K562 (cell line): ENCODE data around the gene ZKSCAN1. TPM values are rescaled to one million over a fixed set of nuclear protein-coding genes. Genes with fewer than 3 reads are reported as not detected.

Experiments
- ARNT ChIP-seq, 2 experiments: fragments of 450-650 bp; IDR thresholded peaks; 2 replicates each; pipeline ENCODE4 v1.6.1; 2016; ENCODE audit warnings: mild to moderate bottlenecking in 1 of 2
- CAMTA2 ChIP-seq: fragments of 250-450 bp; sonication (Bioruptor Pico); conservative IDR thresholded peaks from 2 replicates; pipeline ENCODE4 v1.5.1; 2022
- COPS2 ChIP-seq: fragments of 450-650 bp; conservative IDR thresholded peaks from 2 replicates; pipeline ENCODE4 v1.6.1; 2016; ENCODE audit warnings: mild to moderate bottlenecking, moderate library complexity
- CXXC5 ChIP-seq: fragments of 250-450 bp; sonication (Bioruptor Pico); IDR thresholded peaks from 2 replicates; pipeline ENCODE4 v1.8.0; 2022; ENCODE audit warnings: inconsistent platforms, mild to moderate bottlenecking, moderate library complexity
- GABPB2 ChIP-seq: fragments of 250-450 bp; sonication (Bioruptor Pico); conservative IDR thresholded peaks from 2 replicates; pipeline ENCODE4 v1.5.1; 2021; ENCODE audit warnings: mild to moderate bottlenecking
- HDAC3 ChIP-seq: fragments of 450-650 bp; IDR thresholded peaks from 2 replicates; pipeline ENCODE4 v1.6.1; 2018; ENCODE audit warnings: borderline replicate concordance, mild to moderate bottlenecking, moderate library complexity; ENCODE audit not compliant: partially characterized antibody
- KDM2B ChIP-seq: fragments of 250-450 bp; sonication (Bioruptor Pico); IDR thresholded peaks from 2 replicates; pipeline ENCODE4 v1.8.0; 2021; ENCODE audit warnings: mild to moderate bottlenecking, moderate library complexity
- MAFK ChIP-seq: IDR thresholded peaks from 2 replicates; pipeline ENCODE4 v1.6.1; 2011; ENCODE audit warnings: low read length, improper control_type of control experiment
- MEF2D ChIP-seq: conservative IDR thresholded peaks from 2 replicates; pipeline ENCODE4 v1.6.1; 2016; ENCODE audit warnings: low read depth, missing genetic modification characterization, missing compliant biosample characterization
- MXI1 ChIP-seq: IDR thresholded peaks from 2 replicates; pipeline ENCODE4 v1.6.1; 2011; ENCODE audit warnings: low read depth, mild to moderate bottlenecking, improper control_type of control experiment, low read length
- NRF1 ChIP-seq, 2 experiments: fragments of 450-650 bp; IDR thresholded peaks in 1 of 2; conservative IDR thresholded peaks in 1 of 2; 2 replicates each; pipeline ENCODE4 v1.6.1; 2014; ENCODE audit warnings: mild to moderate bottlenecking in 2 of 2
- PHF8 ChIP-seq: fragments of 200-600 bp; sonication (generic); IDR thresholded peaks from 2 replicates; pipeline ENCODE4 v1.6.1; 2012; ENCODE audit warnings: mixed run types, mild to moderate bottlenecking, inconsistent platforms, low read length, moderate library complexity, borderline replicate concordance
- SP1 ChIP-seq: sonication (generic); formaldehyde crosslinking; IDR thresholded peaks from 2 replicates; pipeline ENCODE4 v1.8.1; 2022; ENCODE audit warnings: mild to moderate bottlenecking, missing genetic modification reagents
- TBL1XR1 ChIP-seq, 2 experiments: IDR thresholded peaks; 2 replicates each; pipeline ENCODE4 v1.6.1; 2012; ENCODE audit warnings: improper control_type of control experiment in 2 of 2, low read length in 2 of 2, mild to moderate bottlenecking in 1 of 2
- ZBTB17 ChIP-seq: fragments of 450-650 bp; formaldehyde crosslinking; IDR thresholded peaks from 2 replicates; pipeline ENCODE4 v1.4.0; 2020; ENCODE audit warnings: mild to moderate bottlenecking
- ZBTB7A ChIP-seq: IDR thresholded peaks from 2 replicates; pipeline ENCODE4 v1.6.1; 2011; ENCODE audit warnings: low read depth, mild to moderate bottlenecking, low read length, moderate library complexity, borderline replicate concordance; ENCODE audit not compliant: control insufficient read depth
- ZC3H8 ChIP-seq: fragments of 450-650 bp; IDR thresholded peaks from 2 replicates; pipeline ENCODE4 v1.6.1; 2017
- ZNF3 ChIP-seq: fragments of 250-450 bp; sonication (Bioruptor Pico); IDR thresholded peaks from 2 replicates; pipeline ENCODE4 v1.5.0; 2021; ENCODE audit warnings: mild to moderate bottlenecking, moderate library complexity
- ZNF780A ChIP-seq: fragments of 250-450 bp; sonication (Bioruptor Pico); IDR thresholded peaks from 2 replicates; pipeline ENCODE4 v1.5.0; 2021; ENCODE audit warnings: mild to moderate bottlenecking
- ZNF785 ChIP-seq: fragments of 250-450 bp; sonication (Bioruptor Pico); IDR thresholded peaks from 2 replicates; pipeline ENCODE4 v1.4.0; 2020; ENCODE audit warnings: mild to moderate bottlenecking
- polyA plus RNA-seq, 8 experiments: library from polyadenylated mRNA; depleted of rRNA in 4 of 8; stranded (reverse) in 5 of 8; unstranded in 3 of 8; fragments of >200 nt; fragmentation: Nextera tagmentation in 2 of 8; fragmentation: Illumina TruSeq in 1 of 8; extraction: Ambion mirVana in 2 of 8; extraction: Trizol in 1 of 8; gene quantifications; 2 replicates each; pipeline versions ENCODE4 v1.2.1 to v1.2.3, GENCODE V29; 2011 to 2014; ENCODE audit warnings: inconsistent platforms in 1 of 8, missing spikeins in 1 of 8
- total RNA-seq, 7 experiments: library from RNA; depleted of rRNA in 6 of 7; stranded (reverse); fragments of >200 nt in 6 of 7; fragmentation: Illumina TruSeq in 2 of 7; extraction: Trizol in 2 of 7; gene quantifications; 2 replicates each; pipeline versions ENCODE4 v1.2.1 to v1.2.3, GENCODE V29; 2011 to 2021; ENCODE audit warnings: low replicate concordance in 1 of 7
- TF ChIP-seq, protein P1 (sequence below): fragments of 250-450 bp; sonication (Bioruptor Pico); IDR thresholded peaks from 2 replicates; pipeline ENCODE4 v1.8.0; 2022; ENCODE audit warnings: moderate library complexity, mild to moderate bottlenecking, inconsistent platforms
- TF ChIP-seq, protein P2 (sequence below): sonication (generic); formaldehyde crosslinking; IDR thresholded peaks from 2 replicates; pipeline ENCODE4 v1.8.1; 2023; ENCODE audit warnings: mild to moderate bottlenecking, missing genetic modification reagents
- TF ChIP-seq, protein P3 (sequence below): fragments of 450-650 bp; IDR thresholded peaks from one replicate; pipeline ENCODE4 v1.6.1; 2018; ENCODE audit warnings: mild to moderate bottlenecking, moderate library complexity; ENCODE audit not compliant: partially characterized antibody

ZKSCAN1 gene
- total and polyA plus RNA-seq, 9 of the 15 experiments (the other 6 are each of a cell fraction or from before 2014, with no cell fraction given), result 5.3 to 43.0 (median 23.2) TPM

DNA sequence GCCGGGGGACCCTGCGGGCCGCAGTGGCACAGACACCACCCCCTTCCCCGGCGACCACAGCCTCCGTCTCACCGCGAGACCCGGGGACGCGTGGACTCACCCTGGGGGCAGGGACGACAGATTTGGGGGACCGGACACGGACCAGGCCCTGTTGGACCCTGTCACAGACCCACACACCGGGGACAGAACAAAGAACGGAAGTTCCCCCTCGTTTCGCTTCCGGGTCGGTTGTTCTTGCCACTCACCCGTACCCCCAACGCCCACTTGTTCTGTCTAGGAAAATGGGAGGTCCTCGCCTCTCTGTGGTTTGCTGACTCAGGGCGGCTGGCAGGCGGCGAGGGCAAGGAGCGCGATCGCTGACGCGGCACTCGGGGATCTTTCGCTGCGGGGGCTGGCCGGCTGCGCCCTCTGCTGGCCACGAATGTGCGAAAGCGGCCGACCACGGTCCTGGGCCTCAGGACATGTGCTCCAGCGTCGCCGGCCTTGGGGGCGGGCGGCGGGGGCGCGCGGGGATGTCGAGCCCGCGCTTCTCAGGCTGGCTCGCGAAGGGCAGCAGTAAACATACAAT lies 66.2 kb downstream of the ZKSCAN1 start, which contains the start of gene ZNF3 (continued):
- peak; percentile 98 for TF ChIP-seq ZBTB17 (CRISPR knock-in tag)
- TF ChIP-seq, protein P1, sequence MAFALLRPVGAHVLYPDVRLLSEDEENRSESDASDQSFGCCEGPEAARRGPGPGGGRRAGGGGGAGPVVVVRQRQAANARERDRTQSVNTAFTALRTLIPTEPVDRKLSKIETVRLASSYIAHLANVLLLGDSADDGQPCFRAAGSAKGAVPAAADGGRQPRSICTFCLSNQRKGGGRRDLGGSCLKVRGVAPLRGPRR (CRISPR knock-in tag), result no peak
- no peak for TF ChIP-seq GABPB2 (CRISPR knock-in tag)
- TF ChIP-seq COPS2, result no peak
- no peak for TF ChIP-seq ZC3H8
- no peak for TF ChIP-seq ARNT (IDR thresholded peaks at IDR 0.05)
- no peak for TF ChIP-seq CAMTA2 (CRISPR knock-in tag)
- peak in 1 of 2 experiments; percentile 85; a peak in 3 of 4 replicates for TF ChIP-seq TBL1XR1 (IDR thresholded peaks at IDR 0.05; ENCODE audit: low read length in 2 of 2)
- TF ChIP-seq ZBTB7A, result peak; percentile 89
- no peak for TF ChIP-seq ZNF785 (CRISPR knock-in tag)
- peak; percentile 34 to 54; a peak in 3 of 4 replicates for TF ChIP-seq NRF1 (conservative IDR thresholded peaks at IDR 0.05 in 1 of 2, IDR thresholded peaks at IDR 0.05 in 1 of 2)
- no peak for TF ChIP-seq ZNF780A (CRISPR knock-in tag)
- no peak for TF ChIP-seq MEF2D (tag)
- peak; percentile 97 for TF ChIP-seq CXXC5
- no peak for TF ChIP-seq KDM2B (CRISPR knock-in tag)
- TF ChIP-seq SP1, result peak; percentile 98
- TF ChIP-seq, protein P2, sequence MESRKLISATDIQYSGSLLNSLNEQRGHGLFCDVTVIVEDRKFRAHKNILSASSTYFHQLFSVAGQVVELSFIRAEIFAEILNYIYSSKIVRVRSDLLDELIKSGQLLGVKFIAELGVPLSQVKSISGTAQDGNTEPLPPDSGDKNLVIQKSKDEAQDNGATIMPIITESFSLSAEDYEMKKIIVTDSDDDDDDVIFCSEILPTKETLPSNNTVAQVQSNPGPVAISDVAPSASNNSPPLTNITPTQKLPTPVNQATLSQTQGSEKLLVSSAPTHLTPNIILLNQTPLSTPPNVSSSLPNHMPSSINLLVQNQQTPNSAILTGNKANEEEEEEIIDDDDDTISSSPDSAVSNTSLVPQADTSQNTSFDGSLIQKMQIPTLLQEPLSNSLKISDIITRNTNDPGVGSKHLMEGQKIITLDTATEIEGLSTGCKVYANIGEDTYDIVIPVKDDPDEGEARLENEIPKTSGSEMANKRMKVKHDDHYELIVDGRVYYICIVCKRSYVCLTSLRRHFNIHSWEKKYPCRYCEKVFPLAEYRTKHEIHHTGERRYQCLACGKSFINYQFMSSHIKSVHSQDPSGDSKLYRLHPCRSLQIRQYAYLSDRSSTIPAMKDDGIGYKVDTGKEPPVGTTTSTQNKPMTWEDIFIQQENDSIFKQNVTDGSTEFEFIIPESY (CRISPR knock-in tag), result peak; percentile 83
- peak; percentile 73; the same call in 1 of the 2 replicates for TF ChIP-seq MXI1
- TF ChIP-seq MAFK, result peak; percentile 99
- TF ChIP-seq PHF8, result peak; percentile 96; the same call in 1 of the 2 replicates
- TF ChIP-seq HDAC3, result no peak
- no peak for TF ChIP-seq ZNF3
- TF ChIP-seq, protein P3, sequence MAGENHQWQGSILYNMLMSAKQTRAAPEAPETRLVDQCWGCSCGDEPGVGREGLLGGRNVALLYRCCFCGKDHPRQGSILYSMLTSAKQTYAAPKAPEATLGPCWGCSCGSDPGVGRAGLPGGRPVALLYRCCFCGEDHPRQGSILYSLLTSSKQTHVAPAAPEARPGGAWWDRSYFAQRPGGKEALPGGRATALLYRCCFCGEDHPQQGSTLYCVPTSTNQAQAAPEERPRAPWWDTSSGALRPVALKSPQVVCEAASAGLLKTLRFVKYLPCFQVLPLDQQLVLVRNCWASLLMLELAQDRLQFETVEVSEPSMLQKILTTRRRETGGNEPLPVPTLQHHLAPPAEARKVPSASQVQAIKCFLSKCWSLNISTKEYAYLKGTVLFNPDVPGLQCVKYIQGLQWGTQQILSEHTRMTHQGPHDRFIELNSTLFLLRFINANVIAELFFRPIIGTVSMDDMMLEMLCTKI, result no peak
